Stimulated activated CD8-positive, alpha-beta memory T cell treated with anti-CD3 and anti-CD28 coated beads, Interleukin-15, amount 100 ng/mL, for 4 hours (primary cell): ENCODE measurements around the gene SLC35G4.
"Not testable (repeated sequence)": the region's sequence is repeated elsewhere in the genome, so short reads cannot be mapped to it uniquely, and the experiment has no call there.

Experiments used
- DNase-seq, 2 donors: peaks; one replicate each; pipeline ENCODE4 v3.0.0-alpha.2; 2020; ENCODE audit warnings: low read depth in 2 of 2

SLC35G4 gene

GRCh38 chr18:11609488-11609887, at the start of gene SLC35G4:
TSS of gene SLC35G4 (plus strand) at chr18:11609596. CDS start at chr18:11609596, 0 bp downstream.
- DNase-seq = not testable (repeated sequence)

GRCh38 chr18:11561293-11561692, 48.1 kb upstream of the SLC35G4 start:
- no peak for DNase-seq

GRCh38 chr18:11565716-11566115, 43.7 kb upstream of the SLC35G4 start:
- no peak for DNase-seq

GRCh38 chr18:11566236-11566965, 43.0 kb upstream of the SLC35G4 start:
- no peak for DNase-seq

GRCh38 chr18:11567396-11567795, 42.0 kb upstream of the SLC35G4 start:
- DNase-seq = no peak

GRCh38 chr18:11570073-11570588, 39.3 kb upstream of the SLC35G4 start:
- DNase-seq = no peak

- no peak for DNase-seq
Measured at GRCh38 chr18:11570769-11571412, 38.5 kb upstream of the SLC35G4 start.

- DNase-seq = no peak
Measured at GRCh38 chr18:11572201-11572600, 37.2 kb upstream of the SLC35G4 start.

GRCh38 chr18:11574545-11574944, 34.9 kb upstream of the SLC35G4 start:
- no peak for DNase-seq

- DNase-seq = no peak
Measured at GRCh38 chr18:11577271-11578112, 31.9 kb upstream of the SLC35G4 start.

- DNase-seq = no peak
Measured at GRCh38 chr18:11578799-11579198, 30.6 kb upstream of the SLC35G4 start.

- no peak for DNase-seq
Measured at GRCh38 chr18:11579916-11580315, 29.5 kb upstream of the SLC35G4 start.

- no peak for DNase-seq
Measured at GRCh38 chr18:11581286-11581685, 28.1 kb upstream of the SLC35G4 start.

- DNase-seq = no peak
Measured at GRCh38 chr18:11585596-11585995, 23.8 kb upstream of the SLC35G4 start.

GRCh38 chr18:11586896-11587295, 22.5 kb upstream of the SLC35G4 start:
- DNase-seq = no peak

GRCh38 chr18:11587432-11587831, 22.0 kb upstream of the SLC35G4 start:
- no peak for DNase-seq

GRCh38 chr18:11587846-11588245, 21.6 kb upstream of the SLC35G4 start:
- no peak for DNase-seq

GRCh38 chr18:11591957-11592356, 17.4 kb upstream of the SLC35G4 start:
- DNase-seq = no peak

GRCh38 chr18:11600321-11600720, 9.1 kb upstream of the SLC35G4 start:
- no peak for DNase-seq

- no peak for DNase-seq
Measured at GRCh38 chr18:11607906-11608305, 1.5 kb upstream of the SLC35G4 start.

GRCh38 chr18:11608618-11609017, 778 bp upstream of the SLC35G4 start:
- DNase-seq = not testable (repeated sequence)

GRCh38 chr18:11613073-11613472, 3.7 kb downstream of the SLC35G4 start:
- DNase-seq = not testable (repeated sequence)
